ENCODE results near the gene TMEM91.
"Not testable (repeated sequence)": the region's sequence is repeated elsewhere in the genome, so short reads cannot be mapped to it uniquely, and the experiment has no call there.

TMEM91 gene

DNA sequence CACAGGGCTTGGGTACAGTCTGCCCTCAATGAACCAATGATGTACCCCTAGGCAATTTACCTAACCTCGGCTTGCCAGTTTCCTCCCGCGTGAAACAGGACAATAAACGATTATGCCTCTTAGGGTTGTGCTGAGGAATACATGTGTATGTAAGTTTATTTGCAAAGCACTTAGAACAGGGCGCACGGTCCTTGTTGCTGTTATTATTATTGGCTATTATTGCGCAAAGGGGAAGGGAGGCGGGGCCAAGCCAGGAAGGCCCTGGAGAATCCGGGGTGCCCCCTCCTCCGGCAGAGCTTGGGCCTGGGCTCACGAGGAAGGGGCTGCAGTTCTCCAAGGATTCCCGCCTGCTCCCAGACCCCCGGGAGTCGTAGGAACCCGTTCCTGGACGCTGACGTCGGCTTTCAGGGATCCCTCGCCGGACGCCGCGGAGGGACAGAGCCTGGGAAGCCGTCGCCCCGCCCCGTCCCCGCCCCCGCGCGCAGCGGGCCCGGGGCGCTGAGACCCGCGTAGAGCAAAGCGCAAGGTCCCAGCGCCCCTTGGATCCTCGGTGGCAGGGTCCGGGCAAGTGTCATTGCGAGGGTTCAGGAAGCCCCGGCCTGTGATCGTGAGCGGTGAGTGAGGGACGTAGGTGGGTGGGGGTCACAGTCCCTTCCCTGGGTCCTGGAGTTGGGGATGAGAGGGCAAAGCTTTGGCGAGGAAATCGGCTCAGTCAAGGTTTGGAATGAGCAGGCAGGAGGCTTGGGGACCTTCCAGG lies at the start of gene TMEM91:
TMEM91 (plus strand) TSS at position 293 of the 757 bp plus-strand sequence. CDS start 1,777 bp downstream, outside the sequence.
- DNase-seq = peak; percentile 35

DNA sequence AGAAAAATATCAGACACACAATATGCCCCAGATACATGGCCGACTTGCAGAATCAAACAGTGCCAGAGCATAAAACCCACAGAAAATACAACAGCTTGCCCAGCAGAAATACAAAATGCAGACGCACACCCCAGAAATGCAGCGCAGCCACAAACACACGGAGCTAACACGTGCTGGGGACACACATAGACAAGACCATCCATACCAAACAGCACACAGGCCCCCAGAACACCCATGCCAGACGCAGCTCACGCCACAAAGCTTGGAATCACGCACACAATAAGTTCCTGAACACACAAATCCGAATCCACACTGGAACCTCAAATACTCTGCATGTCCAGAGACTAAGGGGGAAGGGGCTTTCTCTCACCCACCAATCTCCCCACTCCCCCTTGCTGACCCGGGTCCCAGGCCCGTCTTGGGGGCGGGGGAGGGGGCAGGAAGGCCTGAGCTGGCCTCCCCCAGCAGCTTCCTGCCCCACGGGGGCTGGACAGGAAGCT lies 49.2 kb upstream of the TMEM91 start:
- DNase-seq = peak; percentile 16

DNA sequence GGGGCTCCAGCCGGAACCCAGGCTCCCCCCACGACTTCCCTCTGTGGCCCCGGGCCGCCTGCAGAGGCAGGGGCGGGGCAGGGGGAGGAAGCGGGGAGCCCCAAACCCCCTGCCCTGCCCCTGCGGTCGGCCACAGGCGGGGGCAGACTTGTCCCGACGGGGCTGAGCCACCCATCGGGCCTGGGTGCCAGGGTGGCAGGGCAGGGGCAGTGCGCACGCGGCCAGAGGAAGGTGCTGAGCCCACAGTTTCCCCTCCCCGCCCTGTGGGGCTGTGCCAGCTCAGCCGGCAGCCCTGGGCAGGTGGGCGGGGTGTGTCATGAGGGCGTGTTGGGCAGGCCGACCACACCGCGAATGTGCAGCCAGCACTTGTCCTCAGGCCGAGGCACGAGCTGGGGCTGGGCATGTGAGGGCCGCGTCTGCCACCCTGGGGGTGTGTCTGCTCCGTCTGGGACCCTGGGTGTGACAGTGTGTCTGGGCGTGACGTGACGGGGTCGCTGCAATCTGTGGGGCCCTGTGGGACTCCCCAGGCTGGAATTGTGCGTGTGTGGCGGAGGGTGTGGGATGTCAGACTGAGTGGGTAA lies 48.7 kb upstream of the TMEM91 start:
- peak; percentile 90 for DNase-seq

GRCh38 chr19:41328157-41328841 lies 48.0 kb upstream of the TMEM91 start:
- peak; percentile 70 for DNase-seq

- DNase-seq = peak; percentile 91
Observed at GRCh38 chr19:41328842-41329225, 47.5 kb upstream of the TMEM91 start.

GRCh38 chr19:41330481-41330880 lies 45.9 kb upstream of the TMEM91 start:
- DNase-seq = no peak

DNA sequence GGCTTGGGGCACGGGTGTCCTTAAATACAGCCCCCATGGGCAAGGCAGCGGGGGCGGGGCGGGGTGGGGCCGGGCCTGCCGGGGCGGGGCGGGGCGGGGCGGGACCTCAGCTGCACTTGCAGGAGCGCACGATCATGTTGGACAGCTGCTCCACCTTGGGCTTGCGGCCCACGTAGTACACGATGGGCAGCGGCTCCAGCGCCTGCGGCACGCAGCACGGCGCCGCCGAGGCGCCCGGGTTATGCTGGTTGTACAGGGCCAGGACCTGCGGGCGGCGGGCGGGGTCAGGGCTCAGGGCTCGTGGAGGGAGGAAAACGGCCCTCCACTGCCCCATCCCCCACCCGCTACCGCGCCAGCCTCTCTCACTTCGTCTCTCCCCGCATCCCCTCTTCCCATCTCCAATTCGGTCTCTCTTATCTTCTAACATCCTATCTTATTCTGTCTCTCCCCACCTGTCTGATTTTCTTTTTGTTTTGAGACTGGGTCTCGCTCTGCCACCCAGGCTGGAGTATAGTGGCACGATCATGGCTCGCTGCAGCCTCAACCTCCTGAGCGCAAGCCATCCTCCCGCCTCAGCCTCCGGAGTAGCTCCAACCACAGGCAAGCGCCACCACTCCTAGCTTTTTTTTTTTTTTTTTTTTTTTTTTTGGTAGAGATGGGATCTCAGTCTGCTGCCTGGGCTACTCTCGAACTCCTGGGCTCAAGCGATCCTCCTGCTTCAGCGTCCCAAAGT lies 45.2 kb upstream of the TMEM91 start:
- no peak for DNase-seq

DNA sequence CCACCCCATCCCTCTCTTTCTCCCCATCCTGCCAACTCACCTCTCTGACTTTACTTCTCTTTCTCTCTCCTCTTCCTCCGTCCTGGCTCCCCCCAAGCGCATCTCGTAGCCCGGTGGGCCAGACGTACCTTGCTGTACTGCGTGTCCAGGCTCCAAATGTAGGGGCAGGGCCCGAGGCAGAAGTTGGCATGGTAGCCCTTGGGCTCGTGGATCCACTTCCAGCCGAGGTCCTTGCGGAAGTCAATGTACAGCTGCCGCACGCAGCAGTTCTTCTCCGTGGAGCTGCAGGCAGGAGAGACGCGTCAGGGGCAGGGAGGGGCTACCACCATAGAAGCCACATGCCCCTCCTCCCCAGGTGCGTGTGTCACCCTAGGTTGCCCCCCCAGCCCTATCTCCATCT lies 44.3 kb upstream of the TMEM91 start:
- DNase-seq = no peak

DNA sequence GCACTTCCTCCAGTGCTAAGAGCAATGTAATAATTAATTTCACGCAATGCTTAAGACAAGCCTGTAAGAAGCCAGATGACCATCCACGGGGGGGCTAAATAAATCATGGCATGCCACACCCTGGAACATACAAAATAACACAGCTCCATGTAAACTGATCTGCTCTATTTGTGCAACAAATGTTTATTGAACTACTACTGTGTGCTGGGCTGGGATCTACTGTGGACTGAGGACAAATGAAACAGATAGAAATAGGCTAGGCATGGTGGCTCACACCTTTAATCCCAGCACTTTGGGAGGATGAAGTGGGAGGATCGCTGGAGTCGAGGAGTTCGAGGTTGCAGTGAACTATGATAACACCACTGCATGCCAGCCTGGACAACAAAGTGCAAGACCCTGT lies 43.9 kb upstream of the TMEM91 start:
- no peak for DNase-seq

- DNase-seq = peak; percentile 94
Observed at GRCh38 chr19:41334793-41335192, 41.5 kb upstream of the TMEM91 start.

DNA sequence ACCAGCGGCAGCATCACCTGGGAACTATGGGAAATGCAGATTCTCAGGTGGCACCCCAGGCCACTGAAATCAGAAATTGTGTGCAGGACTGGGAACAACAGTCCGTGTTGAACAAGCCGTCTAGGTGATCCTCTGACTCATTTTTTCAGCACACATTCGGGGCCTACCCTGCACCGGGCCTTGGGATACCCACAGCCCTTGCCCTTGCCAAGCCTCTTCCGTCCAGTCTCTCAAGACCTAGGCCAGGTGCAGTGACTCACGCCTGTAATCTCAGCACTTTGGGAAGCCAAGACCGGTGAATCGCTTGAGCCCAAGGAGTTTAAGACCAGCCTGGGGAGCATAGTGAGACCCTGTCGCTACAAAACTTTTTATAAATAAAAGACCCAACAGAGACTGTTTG lies 40.9 kb upstream of the TMEM91 start:
- DNase-seq = no peak

GRCh38 chr19:41339936-41340335 lies 36.4 kb upstream of the TMEM91 start:
- no peak for DNase-seq

DNA sequence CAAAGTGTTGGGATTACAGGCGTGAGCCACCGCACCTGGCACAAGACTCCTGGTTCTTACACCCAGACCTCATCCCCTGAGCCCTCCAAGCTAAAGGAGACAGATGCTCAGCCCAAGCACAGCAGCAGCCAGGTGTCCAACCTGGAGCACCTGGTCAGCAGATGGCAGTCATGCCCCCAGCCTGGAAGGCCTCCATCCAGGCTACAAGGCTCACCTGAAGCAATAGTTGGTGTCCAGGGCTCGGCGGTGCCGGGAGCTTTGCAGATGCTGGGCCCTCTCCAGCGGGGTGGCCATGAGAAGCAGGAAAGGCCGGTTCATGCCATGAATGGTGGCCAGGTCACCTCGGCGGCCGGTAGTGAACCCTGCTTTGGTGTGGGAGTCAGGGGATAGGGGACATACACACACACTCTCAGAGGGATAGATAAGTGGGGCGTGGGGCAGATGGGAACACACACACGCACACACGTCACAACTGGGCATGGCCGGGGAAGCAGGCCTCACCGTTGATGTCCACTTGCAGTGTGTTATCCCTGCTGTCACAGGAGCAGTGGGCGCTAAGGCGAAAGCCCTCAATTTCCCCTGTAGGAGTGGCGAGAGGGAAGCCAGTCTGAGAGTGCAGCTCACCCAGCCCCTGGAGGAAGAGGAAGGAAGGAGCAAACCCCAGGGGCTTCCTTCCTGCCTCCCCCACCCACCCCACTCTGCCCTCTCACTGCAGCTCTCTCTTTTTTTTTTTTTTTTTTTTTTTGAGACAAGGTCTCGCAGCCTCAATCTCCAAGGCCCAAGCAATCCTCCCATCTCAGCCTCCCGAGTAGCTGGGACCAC lies 34.5 kb upstream of the TMEM91 start:
- DNase-seq = no peak

DNA sequence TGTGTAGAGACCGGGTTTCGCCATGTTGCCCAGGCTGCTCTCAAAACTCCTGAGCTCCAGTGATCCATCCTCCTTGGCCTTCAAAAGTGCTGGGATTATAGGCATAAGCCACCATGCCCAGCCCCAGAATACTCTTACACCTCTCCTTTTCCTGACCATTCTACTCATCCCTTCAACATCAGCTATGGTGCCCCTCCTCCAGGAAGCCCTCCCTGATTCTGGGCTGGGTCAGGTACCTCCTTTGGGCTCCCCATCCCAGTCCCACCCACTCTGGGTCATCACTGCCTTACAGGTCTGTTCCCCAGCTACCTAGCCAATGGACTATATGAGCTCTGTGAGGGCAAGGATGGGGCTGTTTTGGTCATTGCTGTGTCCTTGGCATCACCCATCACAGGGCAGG lies 32.2 kb upstream of the TMEM91 start:
- DNase-seq = no peak

DNA sequence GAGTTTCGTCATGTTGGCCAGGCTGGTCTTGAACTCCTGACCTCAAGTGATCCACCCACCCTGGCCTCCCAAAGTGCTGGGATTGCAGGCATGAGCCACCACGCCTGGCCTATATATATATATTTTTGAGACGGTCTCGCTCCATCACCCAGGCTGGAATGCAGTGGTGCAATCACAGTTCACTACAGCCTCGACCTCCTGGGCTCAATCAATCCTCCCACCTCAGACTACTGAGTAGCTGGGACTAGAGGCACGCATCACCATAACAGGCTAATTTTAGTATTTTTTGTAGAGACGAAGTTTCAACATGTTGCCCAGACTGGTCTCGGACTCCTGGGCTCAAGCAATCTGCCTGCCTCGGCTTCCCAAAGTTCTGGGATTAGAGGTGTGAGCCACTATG lies 29.4 kb upstream of the TMEM91 start:
- not testable (repeated sequence) for DNase-seq

DNA sequence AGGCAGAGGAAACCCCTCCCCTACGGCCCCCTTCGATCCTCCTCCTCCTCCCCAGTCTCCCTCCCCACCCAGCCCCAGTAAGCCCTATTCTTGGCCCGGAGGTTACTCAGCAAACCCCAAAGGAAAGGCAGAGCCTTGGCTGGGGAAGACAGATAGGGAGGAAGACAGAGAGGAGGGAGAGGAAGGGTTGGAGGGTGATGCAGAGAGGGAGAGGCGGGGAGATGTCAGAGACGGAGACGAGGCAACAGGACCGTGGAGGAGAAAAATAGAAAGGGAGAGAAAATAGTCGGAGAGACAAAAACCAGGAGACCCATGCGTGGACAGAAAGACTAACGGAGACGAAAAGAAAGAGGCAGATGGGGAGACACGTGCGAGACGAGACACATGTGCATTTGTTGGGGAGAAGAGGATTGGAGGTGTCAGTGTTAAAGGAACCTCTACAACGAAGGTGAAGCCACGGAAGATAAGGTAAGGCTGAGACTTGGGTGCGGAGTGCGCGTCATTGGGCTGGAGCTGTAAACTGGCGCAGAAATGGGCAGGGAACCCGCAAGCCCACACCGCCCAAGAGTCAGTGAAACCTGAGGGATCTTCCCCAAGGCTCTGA lies 25.5 kb upstream of the TMEM91 start:
- peak; percentile 19 for DNase-seq

DNA sequence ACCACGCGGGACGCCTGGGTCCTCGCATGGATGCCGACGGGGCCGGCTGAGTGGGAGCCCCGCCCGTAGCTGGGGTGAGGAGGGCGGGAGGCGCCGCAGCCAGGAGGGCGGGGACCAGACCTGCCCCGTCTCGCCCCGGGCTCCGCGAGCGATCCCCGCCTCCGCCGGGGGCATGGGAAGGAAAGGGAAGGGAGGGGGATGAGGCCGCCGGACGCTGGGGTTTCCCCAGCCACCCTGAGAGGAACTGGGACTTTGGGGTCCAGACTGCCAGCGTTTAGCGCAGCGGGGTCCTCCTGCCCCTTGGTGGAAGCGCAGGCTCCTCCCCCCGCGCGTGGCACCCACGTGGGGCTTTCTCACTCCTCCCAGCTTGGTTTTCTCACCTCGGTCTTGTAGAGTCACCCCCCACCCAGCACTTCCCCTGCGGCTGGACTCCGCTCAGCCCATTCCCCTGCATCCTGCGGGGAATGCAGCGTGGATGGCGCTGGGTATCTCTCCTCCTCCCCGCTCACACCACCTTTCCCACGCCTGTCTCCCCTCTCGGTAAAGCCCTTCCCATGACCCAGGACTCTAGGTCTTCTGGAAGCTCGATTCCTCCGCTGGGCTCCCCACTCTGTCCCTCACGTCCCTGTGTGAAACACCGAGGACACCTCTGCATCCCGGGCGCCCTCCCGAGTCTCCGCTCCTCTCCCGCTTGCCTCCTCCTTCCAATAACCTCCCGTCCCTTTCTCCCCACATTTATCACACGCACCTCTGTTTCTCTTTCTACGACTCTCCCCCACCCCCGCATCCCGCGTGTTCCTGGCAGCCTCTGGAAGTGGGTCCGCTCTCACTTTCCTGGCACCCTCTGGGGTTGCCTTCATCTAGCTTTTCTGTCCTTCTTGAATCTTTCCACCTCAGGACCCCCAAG lies 24.7 kb upstream of the TMEM91 start:
- DNase-seq = peak; percentile 80

GRCh38 chr19:41352279-41352608 lies 24.1 kb upstream of the TMEM91 start:
- no peak for DNase-seq

GRCh38 chr19:41352609-41353465 lies 23.5 kb upstream of the TMEM91 start:
- DNase-seq = peak; percentile 80
